ENCODE data around the gene OLIG1. TPM values are rescaled to one million over a fixed set of nuclear protein-coding genes. Genes with fewer than 3 reads are reported as not detected.

OLIG1 gene
- total and polyA plus RNA-seq, 2 of the 4 experiments (the other 2 are of a cell fraction) = not detected

DNA sequence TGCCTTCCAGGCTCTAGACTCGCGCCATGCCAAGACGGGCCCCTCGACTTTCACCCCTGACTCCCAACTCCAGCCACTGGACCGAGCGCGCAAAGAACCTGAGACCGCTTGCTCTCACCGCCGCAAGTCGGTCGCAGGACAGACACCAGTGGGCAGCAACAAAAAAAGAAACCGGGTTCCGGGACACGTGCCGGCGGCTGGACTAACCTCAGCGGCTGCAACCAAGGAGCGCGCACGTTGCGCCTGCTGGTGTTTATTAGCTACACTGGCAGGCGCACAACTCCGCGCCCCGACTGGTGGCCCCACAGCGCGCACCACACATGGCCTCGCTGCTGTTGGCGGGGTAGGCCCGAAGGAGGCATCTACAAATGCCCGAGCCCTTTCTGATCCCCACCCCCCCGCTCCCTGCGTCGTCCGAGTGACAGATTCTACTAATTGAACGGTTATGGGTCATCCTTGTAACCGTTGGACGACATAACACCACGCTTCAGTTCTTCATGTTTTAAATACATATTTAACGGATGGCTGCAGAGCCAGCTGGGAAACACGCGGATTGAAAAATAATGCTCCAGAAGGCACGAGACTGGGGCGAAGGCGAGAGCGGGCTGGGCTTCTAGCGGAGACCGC lies 46.3 kb upstream of the OLIG1 start:
- ATAC-seq (ENCODE audit: low read depth) = no peak
- dilution Hi-C loops (cut with HindIII; ENCODE audit: low sequenced_read_pairs, unreplicated experiment) (no loop called here), intact Hi-C loops (cut with micrococcal nuclease) (no loop called here)

More for the DNA sequence above, 46.3 kb upstream of the OLIG1 start:
- Histone ChIP-seq H3K4ac (ENCODE audit: low read depth, low read length) (no peak overlapping the region), H4K5ac (ENCODE audit: low read depth, low read length) (no peak overlapping the region), H3K23ac (ENCODE audit: low read depth, low read length) (no peak overlapping the region), H3K4me3 (ENCODE audit: insufficient read depth, low read depth, low read length) (no peak overlapping the region), H2AK5ac (ENCODE audit: low read depth, low read length) (no peak overlapping the region), H2BK20ac (ENCODE audit: low read depth, low read length) (no peak overlapping the region), H3K9ac (ENCODE audit: low read depth, low read length) (no peak overlapping the region), H3K36me3 (ENCODE audit: control insufficient read depth, insufficient read depth, low read length) (no peaks in the 10 kb centered on the region), H2BK15ac (ENCODE audit: low read depth, low read length) (no peak overlapping the region), H3K9me3 (ENCODE audit: control insufficient read depth, insufficient read depth, low read length) (peaks cover 8% of the 10 kb centered on the region), H4K91ac (ENCODE audit: insufficient read depth, low read depth, low read length) (no peak overlapping the region), H3K27ac (ENCODE audit: insufficient read depth, low read length) (no peak overlapping the region), H3K56ac (ENCODE audit: extremely low read depth, insufficient read depth, low read length) (no peak overlapping the region), H3K4me2 (ENCODE audit: low read depth, low read length) (no peak overlapping the region), H3K4me1 (ENCODE audit: control insufficient read depth, insufficient read depth, low read length) (no peaks in the 10 kb centered on the region), H3K18ac (ENCODE audit: low read depth, low read length) (no peak overlapping the region), H3K79me1 (ENCODE audit: low read depth in 1 of 2, low read length in 2 of 2) (no peaks in the 10 kb centered on the region), H3K27me3 (ENCODE audit: control insufficient read depth, insufficient read depth, low read length) (peaks cover 99% of the 10 kb centered on the region), H4K20me1 (ENCODE audit: insufficient read depth, low read length) (peaks cover 3% of the 10 kb centered on the region; the same call in 1 of the 2 replicates), H3K14ac (replicated peaks; ENCODE audit: low read depth, low read length) (no peak overlapping the region), H2BK120ac (ENCODE audit: low read depth, low read length) (no peak overlapping the region), H2BK5ac (ENCODE audit: low read depth, low read length, poor library complexity, severe bottlenecking) (no peak overlapping the region), H2AK9ac (replicated peaks; ENCODE audit: low read depth, low read length, poor library complexity) (no peak overlapping the region), H2AFZ (replicated peaks; ENCODE audit: low read length, poor library complexity) (no peak overlapping the region), H4K8ac (ENCODE audit: low read depth in 2 of 2, low read length in 2 of 2) (no peak overlapping the region), H3K9me1 (ENCODE audit: insufficient read depth, low read length) (no peaks in the 10 kb centered on the region)
- TF ChIP-seq FOS (IDR thresholded peaks at IDR 0.05; ENCODE audit: low read depth, low read length) = no peak
- TF ChIP-seq CTCF (conservative IDR thresholded peaks at IDR 0.05; ENCODE audit: low read depth, low read length) = no peak
- no peak for TF ChIP-seq MXI1 (IDR thresholded peaks at IDR 0.05; ENCODE audit: borderline replicate concordance, low read depth, low read length)
- no peak for TF ChIP-seq POLR2A (IDR thresholded peaks at IDR 0.05; ENCODE audit: low read depth, low read length)
- TF ChIP-seq CEBPB (IDR thresholded peaks at IDR 0.05; ENCODE audit: low read depth, low read length) = no peak
- no peak for TF ChIP-seq RCOR1 (IDR thresholded peaks at IDR 0.05; ENCODE audit: insufficient replicate concordance, low read length)
- TF ChIP-seq RFX5 (IDR thresholded peaks at IDR 0.05; ENCODE audit: low read depth, low read length) = no peak
- no peak for TF ChIP-seq SMC3 (IDR thresholded peaks at IDR 0.05; ENCODE audit: low read depth, low read length)
- TF ChIP-seq MAZ (IDR thresholded peaks at IDR 0.05; ENCODE audit: borderline replicate concordance, low read depth, low read length) = no peak
- TF ChIP-seq BHLHE40 (IDR thresholded peaks at IDR 0.05; ENCODE audit: low read depth, low read length) = no peak
- no peak for TF ChIP-seq ELK1 (IDR thresholded peaks at IDR 0.05; ENCODE audit: borderline replicate concordance, low read depth, low read length)
- no peak for TF ChIP-seq CHD1 (IDR thresholded peaks at IDR 0.05; ENCODE audit: low read depth, low read length)
- TF ChIP-seq RAD21 (IDR thresholded peaks at IDR 0.05; ENCODE audit: low read length) = no peak
- TF ChIP-seq USF2 (IDR thresholded peaks at IDR 0.05; ENCODE audit: low read depth, low read length) = no peak
- no peak for TF ChIP-seq NFE2L2 (IDR thresholded peaks at IDR 0.05; ENCODE audit: low read depth, low read length)
- no peak for TF ChIP-seq MAFK (IDR thresholded peaks at IDR 0.05; ENCODE audit: low read depth, low read length)
- DNase-seq = no peak
- no TSS peak for BruUV-seq (replicated peaks)
- ChIA-PET CTCF (no interaction called here), POLR2A (ENCODE audit: unreplicated experiment) (no interaction called here)
- in situ Hi-C loops (cut with MboI; ENCODE audit: low sequenced_read_pairs) = no loop called here
- WGBS, 2 experiments (ENCODE audit: extremely low coverage in 2 of 2, insufficient read length in 1 of 2) = 0% methylated on average over 16 of the region's 49 CpGs; no CpG with 5 or more reads in 1 of the 2 experiments
